ENCODE measurements around the gene NPFFR1.

Gene NPFFR1

GRCh38 chr10:70321233-70321632 lies 37.4 kb upstream of the NPFFR1 start:
- TF ChIP-seq, protein P1, sequence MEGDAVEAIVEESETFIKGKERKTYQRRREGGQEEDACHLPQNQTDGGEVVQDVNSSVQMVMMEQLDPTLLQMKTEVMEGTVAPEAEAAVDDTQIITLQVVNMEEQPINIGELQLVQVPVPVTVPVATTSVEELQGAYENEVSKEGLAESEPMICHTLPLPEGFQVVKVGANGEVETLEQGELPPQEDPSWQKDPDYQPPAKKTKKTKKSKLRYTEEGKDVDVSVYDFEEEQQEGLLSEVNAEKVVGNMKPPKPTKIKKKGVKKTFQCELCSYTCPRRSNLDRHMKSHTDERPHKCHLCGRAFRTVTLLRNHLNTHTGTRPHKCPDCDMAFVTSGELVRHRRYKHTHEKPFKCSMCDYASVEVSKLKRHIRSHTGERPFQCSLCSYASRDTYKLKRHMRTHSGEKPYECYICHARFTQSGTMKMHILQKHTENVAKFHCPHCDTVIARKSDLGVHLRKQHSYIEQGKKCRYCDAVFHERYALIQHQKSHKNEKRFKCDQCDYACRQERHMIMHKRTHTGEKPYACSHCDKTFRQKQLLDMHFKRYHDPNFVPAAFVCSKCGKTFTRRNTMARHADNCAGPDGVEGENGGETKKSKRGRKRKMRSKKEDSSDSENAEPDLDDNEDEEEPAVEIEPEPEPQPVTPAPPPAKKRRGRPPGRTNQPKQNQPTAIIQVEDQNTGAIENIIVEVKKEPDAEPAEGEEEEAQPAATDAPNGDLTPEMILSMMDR (conservative IDR thresholded peaks at IDR 0.05; ENCODE audit: low read depth, low read length), result no peak
- no peak for DNase-seq (ENCODE audit: low read depth)
- H3K4me3 ChIP-seq (ENCODE audit: low read length), result no peak overlapping the region

GRCh38 chr10:70320751-70321150 lies 36.9 kb upstream of the NPFFR1 start:
- H3K4me3 ChIP-seq (ENCODE audit: low read length), result no peak overlapping the region
- TF ChIP-seq, protein P1 (conservative IDR thresholded peaks at IDR 0.05; ENCODE audit: low read depth, low read length), result no peak
- no peak for DNase-seq (ENCODE audit: low read depth)

DNA sequence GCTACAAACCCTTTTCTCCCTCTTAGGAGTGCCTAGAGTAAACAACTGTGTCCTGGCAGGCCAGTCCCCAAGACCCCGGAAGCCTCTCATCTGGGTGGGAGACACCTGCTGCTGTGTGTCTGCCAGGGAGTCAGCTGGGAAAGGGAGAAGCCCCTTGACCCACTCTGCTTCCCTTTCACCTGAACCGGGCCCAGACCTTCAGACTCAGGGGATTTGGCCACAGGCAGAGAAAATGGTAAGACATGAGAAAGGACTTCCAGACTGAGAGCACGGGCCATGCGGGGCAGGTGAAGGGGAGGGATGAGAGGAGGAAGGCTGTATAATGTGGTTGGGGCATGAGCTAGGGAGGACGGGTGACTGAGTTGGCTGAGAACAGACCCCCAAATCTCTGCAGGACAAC lies 36.0 kb upstream of the NPFFR1 start:
- H3K4me3 ChIP-seq (ENCODE audit: low read length), result no peak overlapping the region
- DNase-seq (ENCODE audit: low read depth), result no peak
- TF ChIP-seq, protein P1 (conservative IDR thresholded peaks at IDR 0.05; ENCODE audit: low read depth, low read length), result no peak

DNA sequence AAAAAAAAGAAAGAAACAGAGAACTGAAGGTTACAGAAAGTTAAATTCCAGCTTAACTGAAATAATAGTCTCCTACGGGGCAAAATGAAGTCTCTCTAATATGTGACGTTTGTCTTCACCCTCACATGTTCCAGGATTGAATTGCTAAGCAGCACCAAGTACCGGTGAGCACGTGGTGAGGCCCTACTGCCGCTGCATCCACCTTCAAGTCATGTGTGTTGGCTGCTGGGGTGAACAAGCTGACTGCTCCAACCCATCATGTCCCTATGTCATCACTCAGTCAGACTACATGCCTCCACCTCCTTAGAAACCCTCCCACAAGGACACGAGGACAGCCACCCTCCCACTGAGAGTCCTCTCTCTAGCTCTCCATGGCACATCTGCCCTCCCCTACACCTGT lies 35.4 kb upstream of the NPFFR1 start:
- peak; percentile 80 for DNase-seq (ENCODE audit: low read depth)
- H3K4me3 ChIP-seq (ENCODE audit: low read length), result no peak overlapping the region
- TF ChIP-seq, protein P1 (conservative IDR thresholded peaks at IDR 0.05; ENCODE audit: low read depth, low read length), result no peak

- no peak overlapping the region for H3K4me3 ChIP-seq (ENCODE audit: low read length)
- DNase-seq (ENCODE audit: low read depth), result no peak
- TF ChIP-seq, protein P1 (conservative IDR thresholded peaks at IDR 0.05; ENCODE audit: low read depth, low read length), result no peak
Observed at GRCh38 chr10:70317943-70318318, 34.1 kb upstream of the NPFFR1 start.

GRCh38 chr10:70317272-70317942 lies 33.6 kb upstream of the NPFFR1 start:
- TF ChIP-seq, protein P1 (conservative IDR thresholded peaks at IDR 0.05; ENCODE audit: low read depth, low read length), result no peak
- H3K4me3 ChIP-seq (ENCODE audit: low read length), result no peak overlapping the region
- DNase-seq (ENCODE audit: low read depth), result no peak

GRCh38 chr10:70315815-70316214 lies 32.0 kb upstream of the NPFFR1 start:
- no peak overlapping the region for H3K4me3 ChIP-seq (ENCODE audit: low read length)
- DNase-seq (ENCODE audit: low read depth), result no peak
- TF ChIP-seq, protein P1 (conservative IDR thresholded peaks at IDR 0.05; ENCODE audit: low read depth, low read length), result no peak
